A549 (cell line): ENCODE data around the gene SUMF1.

ENCODE experiments used
- BHLHE40 ChIP-seq: IDR thresholded peaks from 2 replicates; pipeline ENCODE4 v1.6.1; 2012; ENCODE audit warnings: low read depth, low read length, inconsistent platforms
- CBX8 ChIP-seq: fragments of 200-600 bp; sonication (generic); IDR thresholded peaks from 2 replicates; pipeline ENCODE4 v1.6.1; 2016
- CTCF ChIP-seq: fragments of >200 bp; sonication (Bioruptor Twin); formaldehyde crosslinking; IDR thresholded peaks from 3 replicates; pipeline ENCODE4 v1.5.1; 2016
- EP300 ChIP-seq, 2 experiments: fragments of >200 bp; sonication (Bioruptor Twin); formaldehyde crosslinking; IDR thresholded peaks; 2 replicates in 1 of 2; 3 replicates in 1 of 2; pipeline ENCODE4 v1.6.1; 2016 to 2017
- FOSL2 ChIP-seq, 2 experiments: fragments of 450-650 bp in 1 of 2; fragments of >200 bp in 1 of 2; sonication (Bioruptor Twin) in 1 of 2; formaldehyde crosslinking; IDR thresholded peaks; 2 replicates each; pipeline versions ENCODE4 v1.5.0 to v1.6.1; 2016 to 2020; ENCODE audit warnings: mild to moderate bottlenecking in 1 of 2, moderate library complexity in 1 of 2
- MAFK ChIP-seq: fragments of 450-650 bp; IDR thresholded peaks from 2 replicates; pipeline ENCODE4 v1.6.1; 2014; ENCODE audit not compliant: partially characterized antibody
- MAX ChIP-seq: IDR thresholded peaks from 2 replicates; pipeline ENCODE4 v1.6.1; 2012
- NR3C1 ChIP-seq: fragments of >200 bp; sonication (Bioruptor Twin); formaldehyde crosslinking; IDR thresholded peaks from 3 replicates; pipeline ENCODE4 v1.6.1; 2017
- PHF8 ChIP-seq: fragments of 200-600 bp; sonication (generic); IDR thresholded peaks from 2 replicates; pipeline ENCODE4 v1.6.1; 2016; ENCODE audit warnings: low read depth, mild to moderate bottlenecking, antibody characterized with exemption, moderate library complexity, borderline replicate concordance
- POLR2A ChIP-seq: IDR thresholded peaks from 2 replicates; pipeline ENCODE4 v1.6.1; 2012; ENCODE audit warnings: mild to moderate bottlenecking, low read length
- RARB ChIP-seq: fragments of 250-450 bp; sonication (Bioruptor Pico); IDR thresholded peaks from 2 replicates; pipeline ENCODE4 v1.8.0; 2021; ENCODE audit warnings: mild to moderate bottlenecking, moderate library complexity
- RCOR1 ChIP-seq: fragments of 150-350 bp; IDR thresholded peaks from 2 replicates; pipeline ENCODE4 v1.6.1; 2014; ENCODE audit warnings: antibody characterized with exemption, low read length, low read depth
- REST ChIP-seq: fragments of 200-600 bp; sonication (generic); IDR thresholded peaks from 2 replicates; pipeline ENCODE4 v1.6.1; 2016; ENCODE audit warnings: antibody characterized with exemption, mild to moderate bottlenecking, moderate library complexity

GRCh38 chr3:4401441-4401840, 65.6 kb downstream of the SUMF1 start:
- TF ChIP-seq CTCF (no peak), MAX (no peak), REST (no peak), BHLHE40 (no peak), FOSL2 (IDR thresholded peaks at IDR 0.05) (no peak), FOSL2 (CRISPR knock-in tag; IDR thresholded peaks at IDR 0.05) (no peak), POLR2A (no peak), EP300 (IDR thresholded peaks at IDR 0.05) (no peak), CBX8 (no peak), RCOR1 (no peak), PHF8 (no peak), MAFK (no peak), NR3C1 (no peak), RARB (CRISPR knock-in tag) (no peak)
